Stimulated activated CD4-positive, alpha-beta T cell treated with anti-CD3 and anti-CD28 coated beads, TNF-alpha, amount 100 ng/mL, for 1 hour (primary cell): Measurements from ENCODE around the gene DNAJC7.
"Not testable (repeated sequence)": the region's sequence is repeated elsewhere in the genome, so short reads cannot be mapped to it uniquely, and the experiment has no call there.

Experiments used
- DNase-seq, 3 donors: peaks; one replicate each; pipeline ENCODE4 v3.0.0-alpha.2; 2020; ENCODE audit warnings: low read depth in 3 of 3, low spot score in 1 of 3

Gene DNAJC7

GRCh38 chr17:42042598-42043319, 25.5 kb upstream of the DNAJC7 start:
- no peak for DNase-seq

- DNase-seq = no peak
Measured at GRCh38 chr17:42041619-42042018, 24.4 kb upstream of the DNAJC7 start.

DNA sequence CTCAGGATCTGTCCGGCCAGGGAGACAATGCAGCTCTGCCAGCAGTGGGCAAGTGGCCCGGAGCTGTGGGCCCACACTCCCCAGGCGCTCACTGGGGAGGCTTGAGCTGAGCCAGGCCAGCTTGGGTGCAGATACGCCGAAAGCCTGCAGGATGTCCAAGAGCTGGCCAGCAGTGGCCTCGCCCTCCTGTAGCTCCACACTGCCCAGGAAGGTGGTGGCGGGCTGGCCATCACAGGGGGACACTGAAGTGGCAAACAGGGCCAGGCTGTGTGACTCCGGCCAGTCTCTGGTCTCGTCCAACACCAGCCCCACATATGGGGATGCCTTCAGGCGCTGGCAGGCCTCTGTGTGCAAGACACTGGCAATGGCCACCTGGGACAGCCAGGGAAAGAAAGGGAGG, 23.6 kb upstream of the DNAJC7 start:
- no peak for DNase-seq

- DNase-seq = no peak
Measured at GRCh38 chr17:42039794-42040763, 22.8 kb upstream of the DNAJC7 start.

GRCh38 chr17:42038221-42038973, 21.2 kb upstream of the DNAJC7 start:
- no peak for DNase-seq

DNA sequence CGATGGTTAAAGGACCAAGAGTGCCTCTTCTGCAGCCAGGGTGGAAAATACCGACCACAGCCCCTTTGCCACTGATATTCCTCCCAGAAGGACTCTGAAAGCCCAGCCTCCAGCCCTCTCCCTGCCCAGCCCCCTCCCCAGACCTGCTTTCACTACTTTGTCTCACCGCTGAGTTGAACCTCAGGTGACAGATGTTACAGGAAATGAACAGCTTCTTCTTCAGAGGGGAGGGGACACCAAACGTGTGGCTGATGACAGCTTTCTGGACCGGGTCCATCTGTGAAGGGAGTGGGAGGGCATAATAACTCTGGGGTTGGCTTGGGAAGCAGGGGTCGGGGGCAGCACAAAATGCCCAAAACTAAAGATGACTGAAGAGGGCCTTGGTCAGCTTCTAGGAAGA, 16.8 kb upstream of the DNAJC7 start:
- no peak for DNase-seq

GRCh38 chr17:42031584-42031983, 14.3 kb upstream of the DNAJC7 start:
- no peak for DNase-seq

DNA sequence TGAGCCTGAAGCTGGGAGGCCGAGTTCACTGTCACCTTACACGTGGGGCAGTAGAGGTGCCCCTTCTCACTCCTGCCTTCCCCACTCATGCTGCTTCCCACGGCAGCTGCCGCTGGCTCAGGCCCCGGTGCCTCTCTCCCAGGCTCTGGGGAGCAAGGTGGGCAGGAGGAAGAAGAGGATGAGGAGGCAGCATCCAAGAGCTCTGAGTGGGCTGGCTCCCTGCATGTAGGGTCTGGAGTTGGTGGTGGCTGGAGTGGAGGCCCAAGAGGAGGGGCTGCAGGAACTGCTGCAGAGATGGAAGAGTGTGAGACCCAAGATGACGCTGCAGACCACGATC, 11.5 kb upstream of the DNAJC7 start:
- no peak for DNase-seq

- DNase-seq = no peak
Measured at GRCh38 chr17:42027961-42028790, 10.9 kb upstream of the DNAJC7 start.

GRCh38 chr17:42027590-42027889, 10.3 kb upstream of the DNAJC7 start:
- DNase-seq = no peak

- no peak for DNase-seq
Measured at GRCh38 chr17:42026857-42027589, 9.8 kb upstream of the DNAJC7 start.

- DNase-seq = no peak
Measured at GRCh38 chr17:42025936-42026335, 8.7 kb upstream of the DNAJC7 start.

GRCh38 chr17:42025191-42025579, 7.9 kb upstream of the DNAJC7 start:
- DNase-seq = no peak

- DNase-seq = no peak
Measured at GRCh38 chr17:42023524-42024349, 6.5 kb upstream of the DNAJC7 start.

DNA sequence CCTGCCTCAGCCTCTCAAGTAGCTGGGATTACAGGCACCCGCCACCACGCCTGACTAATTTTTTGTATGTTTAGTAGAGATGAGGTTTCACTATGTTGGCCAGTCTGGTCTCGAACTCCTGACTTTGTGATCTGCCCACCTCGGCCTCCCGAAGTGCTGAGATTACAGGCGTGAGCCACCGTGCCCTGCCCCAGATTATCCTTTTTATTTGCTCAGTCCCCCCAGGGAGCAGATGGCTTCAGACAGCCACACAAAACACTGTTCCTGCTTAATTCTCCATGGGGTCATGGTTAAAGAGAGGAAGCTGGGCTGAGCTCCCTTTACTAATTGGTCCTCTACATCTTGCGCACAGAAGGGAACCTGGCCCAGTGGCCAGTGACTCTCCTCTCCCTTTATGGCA, 3.6 kb upstream of the DNAJC7 start:
- DNase-seq = not testable (repeated sequence)

DNA sequence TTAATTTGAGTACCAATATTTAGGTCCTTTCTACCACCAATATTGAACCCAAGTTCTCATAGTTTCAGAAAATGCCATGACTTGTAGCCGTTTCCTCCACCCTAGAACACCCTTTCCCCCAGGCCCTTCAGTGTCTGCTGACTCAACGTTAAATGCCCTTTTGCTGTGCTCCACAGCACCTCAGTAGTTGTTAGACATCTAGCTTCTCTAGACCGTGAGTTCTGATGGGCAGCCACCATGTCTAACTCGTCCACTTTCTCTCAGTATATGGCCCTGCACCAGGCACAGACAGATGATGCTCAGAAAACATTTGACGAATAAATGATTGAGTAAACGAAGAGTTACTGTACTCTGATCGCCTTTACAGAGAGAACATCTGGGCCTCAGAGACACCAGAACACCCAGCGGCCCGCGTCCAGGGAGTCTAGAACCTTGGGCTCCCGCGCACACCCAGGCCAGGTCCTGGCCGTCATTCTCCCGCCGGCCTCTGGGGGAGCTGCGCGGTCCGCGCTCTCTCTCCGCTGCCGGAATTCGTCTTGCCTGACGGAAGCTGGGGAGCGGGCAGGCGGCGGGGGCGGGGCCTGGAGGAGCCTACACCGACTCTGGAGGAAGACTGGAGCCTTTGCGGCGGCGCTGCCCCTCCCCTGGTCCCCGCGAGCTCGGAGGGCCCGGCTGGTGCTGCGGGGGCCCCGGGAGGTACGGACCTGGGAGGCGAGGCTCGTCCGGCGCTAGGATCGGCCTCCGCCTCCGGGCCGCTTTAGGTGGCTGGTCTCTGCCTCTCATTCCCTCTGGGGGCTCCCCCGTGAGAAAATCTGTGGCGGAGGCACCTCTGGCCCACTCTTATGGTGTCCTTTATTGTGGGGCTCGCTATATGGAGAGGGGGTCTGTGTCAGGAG, 2.5 kb upstream of the DNAJC7 start, which contains the start of gene NKIRAS2:
NKIRAS2 (plus strand) TSS at position 582 of the 896 bp plus-strand sequence. CDS start 1,488 bp downstream, outside the sequence.
- DNase-seq = peak; percentile 81 to 90 (median 85)

GRCh38 chr17:42018988-42019387, 1.7 kb upstream of the DNAJC7 start:
- DNase-seq = no peak

GRCh38 chr17:42018339-42018738, 1.1 kb upstream of the DNAJC7 start:
- no peak for DNase-seq
